H9 (cell line): ENCODE results near the gene ASB4. TPM values are rescaled to one million over a fixed set of nuclear protein-coding genes. Genes with fewer than 3 reads are reported as not detected.
"Not testable (repeated sequence)": the region's sequence is repeated elsewhere in the genome, so short reads cannot be mapped to it uniquely, and the experiment has no call there.

Experiments
- DNase-seq: peaks from one replicate; pipeline ENCODE4 v3.0.0-alpha.2; 2017
- H2AFZ ChIP-seq: one replicate; pipeline ENCODE4 v1.6.1; 2013; ENCODE audit warnings: mild to moderate bottlenecking, low read length, control low read depth, moderate library complexity
- H2AK5ac ChIP-seq: 2 replicates; pipeline ENCODE4 v1.6.1; 2013; ENCODE audit warnings: low read length, control low read depth, mixed read lengths; ENCODE audit not compliant: insufficient read length
- H2BK120ac ChIP-seq: one replicate; pipeline ENCODE4 v1.6.1; 2013; ENCODE audit warnings: low read depth, mild to moderate bottlenecking, low read length, control low read depth, inconsistent platforms; ENCODE audit not compliant: poor library complexity, severe bottlenecking
- H2BK12ac ChIP-seq: 2 replicates; pipeline ENCODE4 v1.6.1; 2013; ENCODE audit warnings: low read length, control low read depth, mixed read lengths, low read depth; ENCODE audit not compliant: insufficient read length
- H2BK15ac ChIP-seq: 2 replicates; pipeline ENCODE4 v1.6.1; 2013; ENCODE audit warnings: low read depth, low read length, control low read depth
- H2BK20ac ChIP-seq: one replicate; pipeline ENCODE4 v1.6.1; 2013; ENCODE audit warnings: low read depth, mild to moderate bottlenecking, low read length, control low read depth, inconsistent platforms; ENCODE audit not compliant: poor library complexity, severe bottlenecking
- H2BK5ac ChIP-seq: 2 replicates; pipeline ENCODE4 v1.6.1; 2013; ENCODE audit warnings: low read length, control low read depth, mixed read lengths; ENCODE audit not compliant: insufficient read length
- H3K14ac ChIP-seq: 2 replicates; pipeline ENCODE4 v1.6.1; 2013; ENCODE audit warnings: low read length, control low read depth; ENCODE audit not compliant: insufficient read depth
- H3K18ac ChIP-seq: 2 replicates; pipeline ENCODE4 v1.6.1; 2013; ENCODE audit warnings: low read depth, mild to moderate bottlenecking, mixed read lengths, low read length, control low read depth; ENCODE audit not compliant: insufficient read length
- H3K23ac ChIP-seq: 2 replicates; pipeline ENCODE4 v1.6.1; 2013; ENCODE audit warnings: low read length, control low read depth, mixed read lengths, low read depth; ENCODE audit not compliant: insufficient read length
- H3K23me2 ChIP-seq: 2 replicates; pipeline ENCODE4 v1.6.1; 2013; ENCODE audit warnings: low read depth, mild to moderate bottlenecking, mixed read lengths, low read length, control low read depth; ENCODE audit not compliant: insufficient read length, poor library complexity, severe bottlenecking
- H3K27ac ChIP-seq: 2 replicates; pipeline ENCODE4 v1.5.1; 2013; ENCODE audit warnings: low read length, control low read depth, mixed read lengths, low read depth; ENCODE audit not compliant: insufficient read length
- H3K27me3 ChIP-seq: 2 replicates; pipeline ENCODE4 v1.6.1; 2013; ENCODE audit warnings: low read length, control low read depth, inconsistent platforms; ENCODE audit not compliant: insufficient read depth
- H3K4ac ChIP-seq: 2 replicates; pipeline ENCODE4 v1.6.1; 2013; ENCODE audit warnings: low read depth, mild to moderate bottlenecking, control low read depth, inconsistent platforms, low read length, moderate library complexity
- H3K4me1 ChIP-seq: 2 replicates; pipeline ENCODE4 v1.6.1; 2013; ENCODE audit warnings: low read length, control low read depth, inconsistent platforms; ENCODE audit not compliant: insufficient read depth
- H3K4me2 ChIP-seq: 2 replicates; pipeline ENCODE4 v1.6.1; 2013; ENCODE audit warnings: low read length, control low read depth, mixed read lengths; ENCODE audit not compliant: insufficient read length, insufficient read depth
- H3K56ac ChIP-seq: 2 replicates; pipeline ENCODE4 v1.6.1; 2013; ENCODE audit warnings: low read depth, mild to moderate bottlenecking, mixed read lengths, low read length, control low read depth; ENCODE audit not compliant: insufficient read length
- H3K79me1 ChIP-seq: 2 replicates; pipeline ENCODE4 v1.6.1; 2013; ENCODE audit warnings: low read depth, mild to moderate bottlenecking, moderate library complexity, low read length, control low read depth, inconsistent platforms; ENCODE audit not compliant: insufficient read depth, poor library complexity, severe bottlenecking
- H3K79me2 ChIP-seq: 2 replicates; pipeline ENCODE4 v1.6.1; 2013; ENCODE audit warnings: low read length, control low read depth, inconsistent platforms; ENCODE audit not compliant: insufficient read depth
- H3K9ac ChIP-seq: 2 replicates; pipeline ENCODE4 v1.6.1; 2013; ENCODE audit warnings: low read length, control low read depth, mixed read lengths; ENCODE audit not compliant: insufficient read length; ENCODE audit errors: extremely low read depth
- H3K9me3 ChIP-seq: one replicate; pipeline ENCODE4 v1.6.1; 2013; ENCODE audit warnings: low read depth, low read length, inconsistent platforms; ENCODE audit not compliant: control insufficient read depth
- H3T11ph ChIP-seq: one replicate; pipeline ENCODE4 v1.6.1; 2013; ENCODE audit warnings: mild to moderate bottlenecking, low read length, control low read depth, inconsistent platforms
- H4K20me1 ChIP-seq: one replicate; pipeline ENCODE4 v1.6.1; 2013; ENCODE audit not compliant: control insufficient read depth, insufficient read length, insufficient read depth
- H4K5ac ChIP-seq: 2 replicates; pipeline ENCODE4 v1.6.1; 2013; ENCODE audit warnings: low read depth, mild to moderate bottlenecking, mixed read lengths, low read length, control low read depth; ENCODE audit not compliant: insufficient read length
- H4K8ac ChIP-seq: replicated peaks from 2 replicates; pipeline ENCODE4 v1.6.1; 2013; ENCODE audit warnings: low read length, control low read depth, mixed read lengths, low read depth; ENCODE audit not compliant: insufficient read length
- H4K91ac ChIP-seq: 2 replicates; pipeline ENCODE4 v1.6.1; 2013; ENCODE audit warnings: low read depth, mild to moderate bottlenecking, moderate library complexity, mixed read lengths, low read length, control low read depth; ENCODE audit not compliant: insufficient read length
- H3K27ac Mint-ChIP-seq, 3 experiments: 2 replicates in 2 of 3; 3 replicates in 1 of 3; pipeline ENCODE4 v1.8.0; 2020 to 2021; ENCODE audit warnings: mixed read lengths in 3 of 3, mild to moderate bottlenecking in 1 of 3, moderate library complexity in 1 of 3
- H3K27me3 Mint-ChIP-seq: 2 replicates; pipeline ENCODE4 v1.8.0; 2021; ENCODE audit warnings: low read depth, mild to moderate bottlenecking, moderate library complexity, mixed read lengths
- H3K36me3 Mint-ChIP-seq, 3 experiments: 2 replicates in 2 of 3; 3 replicates in 1 of 3; pipeline ENCODE4 v1.8.0; 2020 to 2021; ENCODE audit warnings: low read depth in 3 of 3, mixed read lengths in 3 of 3; ENCODE audit not compliant: insufficient read depth in 1 of 3
- H3K4me1 Mint-ChIP-seq, 2 experiments: 2 replicates each; pipeline ENCODE4 v1.8.0; 2020; ENCODE audit warnings: mixed read lengths in 2 of 2
- H3K4me3 Mint-ChIP-seq, 2 experiments: 2 replicates in 1 of 2; 3 replicates in 1 of 2; pipeline ENCODE4 v1.8.0; 2020 to 2021; ENCODE audit warnings: mild to moderate bottlenecking in 2 of 2, mixed read lengths in 2 of 2, moderate library complexity in 1 of 2
- H3K9me3 Mint-ChIP-seq, 2 experiments: 2 replicates in 1 of 2; 3 replicates in 1 of 2; pipeline ENCODE4 v1.8.0; 2020; ENCODE audit warnings: mild to moderate bottlenecking in 2 of 2, mixed read lengths in 2 of 2, moderate library complexity in 1 of 2
- CTCF ChIP-seq: fragments of 200-600 bp; sonication (generic); conservative IDR thresholded peaks from 3 replicates; pipeline ENCODE4 v1.8.0; 2021; ENCODE audit warnings: antibody characterized with exemption, mild to moderate bottlenecking
- WGBS: extraction: QIAGEN DNeasy Blood & Tissue Kit; methylation state at CpG from one replicate; pipeline ENCODE4 v1.1.7; 2013; ENCODE audit warnings: missing lambda C conversion rate, low lambda C conversion rate, mixed read lengths; ENCODE audit not compliant: insufficient read length; ENCODE audit errors: extremely low coverage; 5-methylcytosine and 5-hydroxymethylcytosine counted together
- total RNA-seq: library from RNA; stranded (reverse); gene quantifications from 2 replicates; pipeline ENCODE4 v1.2.1, GENCODE V29; 2021

ASB4 gene
- total RNA-seq, 1 experiment from 2014 or later = not detected

GRCh38 chr7:95503271-95504131 is 17.8 kb downstream of the ASB4 start:
- Histone ChIP-seq H4K20me1 (no peaks in the 10 kb centered on the region), H3K4me2 (no peak overlapping the region), H3K27me3 (no peaks in the 10 kb centered on the region), H3K79me2 (no peaks in the 10 kb centered on the region), H3K23me2 (no peaks in the 10 kb centered on the region), H3K23ac (no peak overlapping the region), H3K56ac (no peak overlapping the region), H2BK20ac (no peak overlapping the region), H3K4me1 (0 out of 2 replicates have a peak, but pooled peaks cover 2% of the 10 kb centered on the region), H2AK5ac (no peak overlapping the region), H2BK12ac (no peak overlapping the region), H3T11ph (no peak overlapping the region), H2BK5ac (no peak overlapping the region), H3K9ac (no peak overlapping the region), H3K79me1 (no peaks in the 10 kb centered on the region), H2BK120ac (no peak overlapping the region), H3K9me3 (no peaks in the 10 kb centered on the region), H2BK15ac (no peak overlapping the region), H3K18ac (no peak overlapping the region), H4K5ac (no peak overlapping the region), H3K27ac (no peak overlapping the region), H4K91ac (no peak overlapping the region), H2AFZ (no peak overlapping the region), H3K14ac (no peak overlapping the region), H3K4ac (no peak overlapping the region), H4K8ac (no peak overlapping the region)
- H3K4me3 Mint-ChIP-seq = no peak overlapping the region
- H3K27ac Mint-ChIP-seq = peak overlapping the region in 1 of 3 experiments; percentile 78; a peak in 2 of 7 replicates
- H3K36me3 Mint-ChIP-seq = no peaks in the 10 kb centered on the region
- no peak for DNase-seq
- peaks cover 33 to 46% of the 10 kb centered on the region in 2 experiments for H3K4me1 Mint-ChIP-seq
- no peaks in the 10 kb centered on the region for H3K9me3 Mint-ChIP-seq
- WGBS = no CpG with 5 or more reads among the region's 6 CpGs
- TF ChIP-seq CTCF = no peak
- no peaks in the 10 kb centered on the region for H3K27me3 Mint-ChIP-seq

GRCh38 chr7:95504132-95504588 is 18.4 kb downstream of the ASB4 start:
- not testable (repeated sequence) for H3K23me2 ChIP-seq, H3K14ac ChIP-seq, H2BK120ac ChIP-seq, H3K36me3 Mint-ChIP-seq, H4K20me1 ChIP-seq, H3K4me1 ChIP-seq, DNase-seq, H4K91ac ChIP-seq, H2AFZ ChIP-seq, H3K79me2 ChIP-seq, H3K27ac ChIP-seq, H3K56ac ChIP-seq, H3K9me3 ChIP-seq, H3K18ac ChIP-seq, H3K23ac ChIP-seq, H2BK5ac ChIP-seq, H3K9me3 Mint-ChIP-seq, H2BK12ac ChIP-seq, H3K4ac ChIP-seq, H3K27me3 Mint-ChIP-seq, H2BK20ac ChIP-seq, H3K27me3 ChIP-seq, H3K9ac ChIP-seq, H3K79me1 ChIP-seq, H3T11ph ChIP-seq, H2AK5ac ChIP-seq, H3K4me2 ChIP-seq, H4K5ac ChIP-seq, H2BK15ac ChIP-seq, H4K8ac ChIP-seq
- Mint-ChIP-seq H3K27ac (peak overlapping the region in 1 of 3 experiments; percentile 78; a peak in 1 of 7 replicates), H3K4me1 (peaks cover 33 to 46% of the 10 kb centered on the region in 2 experiments), H3K4me3 (0 out of 5 replicates have a peak overlapping the region, but pooled peaks of 1 of the 2 experiments have one; percentile 5)
- WGBS = no CpG with 5 or more reads among the region's 7 CpGs
